Measurements from ENCODE around the gene SF3B3. TPM values are rescaled to one million over a fixed set of nuclear protein-coding genes. Genes with fewer than 3 reads are reported as not detected.

SF3B3 gene
- total RNA-seq, 6 donors from 2014 or later, result 63.9 to 168 (median 105) TPM

DNA sequence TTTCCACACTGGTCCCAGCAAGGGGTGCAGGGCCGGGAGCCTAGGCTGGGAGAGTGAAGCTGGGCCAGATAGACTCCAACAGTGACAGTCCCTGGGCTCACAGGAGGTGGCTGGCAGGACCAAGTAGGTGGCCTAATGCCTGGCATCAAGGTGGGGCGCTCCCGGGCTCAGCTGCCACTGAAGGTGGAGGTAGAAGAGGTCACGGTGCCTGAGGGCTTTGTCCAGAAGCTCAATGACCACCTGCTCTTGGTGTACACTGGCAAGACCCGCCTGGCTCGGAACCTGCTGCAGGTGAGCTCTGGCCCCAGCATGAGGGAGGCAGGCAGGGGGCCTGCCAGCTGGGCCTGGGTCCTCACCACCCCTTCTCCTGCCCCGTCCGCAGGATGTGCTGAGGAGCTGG is 45.4 kb upstream of the SF3B3 start:
- Histone ChIP-seq H3K27ac (peak overlapping the region in 3 of 4 donors; percentile 25 to 72 (median 57)), H3K9me3 (no peaks in the 10 kb centered on the region), H3K36me3 (peaks cover 9 to 84% (median 59%) of the 10 kb centered on the region in 4 donors), H3K4me3 (no peak overlapping the region), H3K4me1 (peaks cover 7 to 26% (median 16%) of the 10 kb centered on the region in 4 donors), H3K27me3 (no peaks in the 10 kb centered on the region)
- TF ChIP-seq, protein P1, sequence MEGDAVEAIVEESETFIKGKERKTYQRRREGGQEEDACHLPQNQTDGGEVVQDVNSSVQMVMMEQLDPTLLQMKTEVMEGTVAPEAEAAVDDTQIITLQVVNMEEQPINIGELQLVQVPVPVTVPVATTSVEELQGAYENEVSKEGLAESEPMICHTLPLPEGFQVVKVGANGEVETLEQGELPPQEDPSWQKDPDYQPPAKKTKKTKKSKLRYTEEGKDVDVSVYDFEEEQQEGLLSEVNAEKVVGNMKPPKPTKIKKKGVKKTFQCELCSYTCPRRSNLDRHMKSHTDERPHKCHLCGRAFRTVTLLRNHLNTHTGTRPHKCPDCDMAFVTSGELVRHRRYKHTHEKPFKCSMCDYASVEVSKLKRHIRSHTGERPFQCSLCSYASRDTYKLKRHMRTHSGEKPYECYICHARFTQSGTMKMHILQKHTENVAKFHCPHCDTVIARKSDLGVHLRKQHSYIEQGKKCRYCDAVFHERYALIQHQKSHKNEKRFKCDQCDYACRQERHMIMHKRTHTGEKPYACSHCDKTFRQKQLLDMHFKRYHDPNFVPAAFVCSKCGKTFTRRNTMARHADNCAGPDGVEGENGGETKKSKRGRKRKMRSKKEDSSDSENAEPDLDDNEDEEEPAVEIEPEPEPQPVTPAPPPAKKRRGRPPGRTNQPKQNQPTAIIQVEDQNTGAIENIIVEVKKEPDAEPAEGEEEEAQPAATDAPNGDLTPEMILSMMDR (IDR thresholded peaks at IDR 0.05), result no peak
- no peak for ATAC-seq (ENCODE audit: low FRiP score in 2 of 2)
- WGBS, 2 donors, result 69 to 79% methylated on average over 6 to 7 of the region's 8 CpGs
- DNase-seq, result peak in 1 of 2 donors; percentile 55

DNA sequence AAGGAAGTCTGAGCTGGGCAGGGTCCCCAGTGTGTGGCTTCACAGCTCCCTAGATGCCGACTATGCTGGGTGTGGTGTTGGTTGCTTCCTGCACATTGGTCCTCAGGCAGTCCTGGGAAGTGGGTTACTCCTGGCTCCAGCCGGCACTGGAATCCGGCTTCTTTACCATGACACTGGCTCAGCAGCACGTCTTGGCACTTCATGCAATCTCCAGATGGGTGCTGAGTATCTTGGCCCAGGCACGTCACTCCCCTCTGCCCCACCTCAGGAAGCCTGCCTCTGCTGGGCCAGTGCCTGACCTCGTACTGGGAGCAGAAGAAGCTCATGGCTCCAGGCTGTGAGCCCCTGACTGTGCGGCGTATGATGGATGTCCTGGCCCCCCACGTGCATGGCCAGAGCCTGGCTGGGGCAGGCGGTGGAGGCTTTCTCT is 44.7 kb upstream of the SF3B3 start:
- Histone ChIP-seq H3K9me3 (no peaks in the 10 kb centered on the region), H3K4me1 (peaks cover 7 to 26% (median 16%) of the 10 kb centered on the region in 4 donors), H3K36me3 (peaks cover 7 to 84% (median 60%) of the 10 kb centered on the region in 4 donors), H3K27ac (peak overlapping the region; percentile 37 to 74 (median 65)), H3K4me3 (no peak overlapping the region), H3K27me3 (no peaks in the 10 kb centered on the region)
- ATAC-seq (ENCODE audit: low FRiP score in 2 of 2) (peak in 1 of 2 donors; percentile 31), DNase-seq (no peak)
- 48 to 52% methylated on average over 4 to 10 of the region's 10 CpGs for WGBS, 2 donors
- TF ChIP-seq, protein P1 (IDR thresholded peaks at IDR 0.05), result no peak
- TF ChIP-seq EP300 (IDR thresholded peaks at IDR 0.05) (no peak), POLR2A (IDR thresholded peaks at IDR 0.05) (no peak), POLR2AphosphoS5 (IDR thresholded peaks at IDR 0.05) (no peak)

DNA sequence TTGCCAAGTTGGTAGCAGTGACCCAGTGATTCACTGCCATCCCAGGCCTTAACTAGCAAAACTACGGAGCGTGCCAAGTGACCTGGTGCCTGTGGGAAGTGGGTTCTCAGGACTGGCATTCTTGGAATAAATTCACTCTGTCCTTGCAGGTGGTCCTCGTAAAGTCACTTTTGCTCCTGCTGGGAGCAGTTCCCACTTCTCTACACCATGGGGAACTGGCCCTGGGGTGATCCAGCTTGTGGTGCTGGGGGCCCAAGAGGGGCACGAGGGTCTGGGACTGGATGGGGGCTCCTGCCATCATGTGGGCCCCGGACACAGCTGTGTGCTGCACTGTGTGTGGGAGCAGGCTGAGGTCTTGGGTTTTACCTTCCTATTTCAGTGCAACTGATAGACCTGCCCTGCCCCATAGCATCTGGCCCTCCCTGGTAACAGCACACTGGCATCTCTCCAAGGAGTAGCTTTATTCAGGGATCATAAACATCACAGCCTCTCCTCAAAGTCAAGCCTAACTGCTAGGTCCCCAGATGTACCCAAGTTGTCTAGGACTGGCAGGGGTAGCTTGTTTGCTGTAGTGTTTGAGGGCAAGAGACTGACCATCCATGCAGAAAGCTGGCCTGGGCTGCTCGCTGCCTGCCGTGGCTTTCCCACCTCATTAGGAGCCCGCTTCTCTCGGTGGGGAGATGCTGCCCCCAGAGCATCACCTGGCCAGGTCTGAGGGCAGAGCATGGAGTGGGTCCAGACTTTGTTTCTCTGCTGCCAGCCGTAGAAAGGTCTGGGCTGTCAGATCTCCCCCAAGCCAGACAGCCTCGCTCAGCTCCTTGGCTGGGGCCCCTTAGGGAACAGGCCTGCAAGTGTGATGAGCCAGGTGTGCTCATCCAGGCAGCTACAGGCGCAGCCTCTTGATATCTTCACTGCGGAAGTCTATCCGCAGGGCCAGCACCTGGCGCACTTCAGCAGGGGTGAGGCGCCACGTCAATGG is 43.2 kb upstream of the SF3B3 start:
- TF ChIP-seq, protein P1 (IDR thresholded peaks at IDR 0.05), result no peak
- TF ChIP-seq EP300 (IDR thresholded peaks at IDR 0.05) (no peak), POLR2A (IDR thresholded peaks at IDR 0.05) (no peak), POLR2AphosphoS5 (IDR thresholded peaks at IDR 0.05) (no peak)
- DNase-seq (no peak), ATAC-seq (ENCODE audit: low FRiP score in 2 of 2) (no peak)
- peaks cover 7 to 73% (median 52%) of the 10 kb centered on the region in 4 donors for H3K36me3 ChIP-seq
- WGBS, 2 donors, result 95% methylated on average over 17 of the region's 17 CpGs; no CpG with 5 or more reads in 1 of the 2 donors
- peak overlapping the region in 2 of 4 donors; percentile 72 to 74 for H3K27ac ChIP-seq
- H3K9me3 ChIP-seq, result no peaks in the 10 kb centered on the region
- H3K27me3 ChIP-seq, result no peaks in the 10 kb centered on the region
- H3K4me3 ChIP-seq, result no peak overlapping the region
- peaks cover 7 to 26% (median 16%) of the 10 kb centered on the region in 4 donors for H3K4me1 ChIP-seq

DNA sequence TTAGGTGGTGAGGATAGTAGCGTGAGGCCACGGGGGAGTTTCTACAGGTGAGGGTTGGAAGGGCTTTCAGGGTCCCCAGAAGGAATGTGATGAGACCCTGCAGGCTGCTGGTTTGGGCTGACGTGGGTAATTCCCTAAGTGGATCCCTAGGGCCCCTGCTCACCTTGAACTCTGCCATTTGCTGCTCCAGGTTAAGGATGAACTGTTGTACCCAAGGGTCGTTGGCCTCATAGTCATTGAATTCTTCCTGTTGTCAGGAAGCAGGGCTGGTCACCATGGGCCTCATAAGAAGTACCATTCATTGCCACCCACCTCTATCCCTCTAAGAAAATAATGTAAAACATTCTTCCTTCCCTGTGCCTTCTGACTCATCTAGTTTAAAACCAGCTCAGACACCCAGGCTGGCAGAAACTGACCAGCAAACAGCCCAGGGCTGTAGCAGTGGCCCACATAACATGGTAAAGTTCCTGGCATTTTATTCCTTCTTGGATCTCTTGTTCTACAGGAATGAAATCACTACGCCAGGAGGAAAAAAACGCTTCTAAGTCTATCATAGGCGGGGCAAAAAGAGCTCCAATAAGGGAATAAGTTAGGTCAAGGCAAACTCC is 41.6 kb upstream of the SF3B3 start:
- 94 to 95% methylated on average over 5 to 6 of the region's 7 CpGs for WGBS, 2 donors
- Histone ChIP-seq H3K27me3 (no peaks in the 10 kb centered on the region), H3K36me3 (peaks cover 7 to 79% (median 61%) of the 10 kb centered on the region in 4 donors), H3K4me1 (peaks cover 7 to 26% (median 16%) of the 10 kb centered on the region in 4 donors), H3K4me3 (no peak overlapping the region), H3K27ac (no peak overlapping the region), H3K9me3 (no peaks in the 10 kb centered on the region)
- no peak for ATAC-seq (ENCODE audit: low FRiP score in 2 of 2)
- TF ChIP-seq EP300 (IDR thresholded peaks at IDR 0.05) (no peak), POLR2A (IDR thresholded peaks at IDR 0.05) (no peak), POLR2AphosphoS5 (IDR thresholded peaks at IDR 0.05) (no peak)
- TF ChIP-seq, protein P1 (IDR thresholded peaks at IDR 0.05), result no peak
- no peak for DNase-seq

All from upper lobe of left lung (tissue), 6 donors.